ENCODE measurements around the gene KCNAB3.

The KCNAB3 gene

GRCh38 chr17:7897773-7898172 is 31.9 kb downstream of the KCNAB3 start:
- ATAC-seq = peak; percentile 74
- Mint-ChIP-seq H3K36me3 (ENCODE audit: low read depth) (peaks cover 65% of the 10 kb centered on the region), H3K9me3 (no peaks in the 10 kb centered on the region), H3K27ac (peak overlapping the region; percentile 81), H3K4me3 (no peak overlapping the region), H3K4me1 (peaks cover 12% of the 10 kb centered on the region), H3K27me3 (no peaks in the 10 kb centered on the region)
- DNase-seq = no peak

GRCh38 chr17:7897090-7897489 is 32.6 kb downstream of the KCNAB3 start:
- Mint-ChIP-seq H3K4me1 (peaks cover 12% of the 10 kb centered on the region), H3K36me3 (ENCODE audit: low read depth) (peaks cover 61% of the 10 kb centered on the region), H3K9me3 (no peaks in the 10 kb centered on the region), H3K27me3 (no peaks in the 10 kb centered on the region), H3K27ac (peak overlapping the region; percentile 81), H3K4me3 (no peak overlapping the region)
- ATAC-seq = no peak
- no peak for DNase-seq

GRCh38 chr17:7894866-7895265 is 34.8 kb downstream of the KCNAB3 start:
- ATAC-seq = no peak
- Mint-ChIP-seq H3K27ac (no peak overlapping the region), H3K4me1 (peaks cover 16% of the 10 kb centered on the region), H3K4me3 (no peak overlapping the region), H3K36me3 (ENCODE audit: low read depth) (peaks cover 62% of the 10 kb centered on the region), H3K9me3 (no peaks in the 10 kb centered on the region), H3K27me3 (no peaks in the 10 kb centered on the region)
- no peak for DNase-seq

GRCh38 chr17:7894226-7894625 is 35.4 kb downstream of the KCNAB3 start:
- Mint-ChIP-seq H3K4me3 (no peak overlapping the region), H3K9me3 (no peaks in the 10 kb centered on the region), H3K36me3 (ENCODE audit: low read depth) (peaks cover 60% of the 10 kb centered on the region), H3K27ac (no peak overlapping the region), H3K4me1 (peaks cover 16% of the 10 kb centered on the region), H3K27me3 (no peaks in the 10 kb centered on the region)
- ATAC-seq (no peak), DNase-seq (no peak)

- Mint-ChIP-seq H3K4me1 (peaks cover 16% of the 10 kb centered on the region), H3K9me3 (no peaks in the 10 kb centered on the region), H3K4me3 (no peak overlapping the region), H3K36me3 (ENCODE audit: low read depth) (peaks cover 55% of the 10 kb centered on the region), H3K27ac (no peak overlapping the region), H3K27me3 (no peaks in the 10 kb centered on the region)
- DNase-seq = no peak
- ATAC-seq = no peak
Measured at GRCh38 chr17:7893187-7893880, 36.3 kb downstream of the KCNAB3 start.

GRCh38 chr17:7889166-7889955 is 40.3 kb downstream of the KCNAB3 start:
- Mint-ChIP-seq H3K4me3 (no peak overlapping the region), H3K36me3 (ENCODE audit: low read depth) (peaks cover 32% of the 10 kb centered on the region), H3K9me3 (no peaks in the 10 kb centered on the region), H3K27ac (no peak overlapping the region), H3K4me1 (peaks cover 10% of the 10 kb centered on the region), H3K27me3 (no peaks in the 10 kb centered on the region)
- peak; percentile 58 for DNase-seq
- ATAC-seq = no peak

- H3K9me3 Mint-ChIP-seq = no peaks in the 10 kb centered on the region
- peaks cover 10% of the 10 kb centered on the region for H3K4me1 Mint-ChIP-seq
- H3K36me3 Mint-ChIP-seq (ENCODE audit: low read depth) = peaks cover 27% of the 10 kb centered on the region
- no peaks in the 10 kb centered on the region for H3K27me3 Mint-ChIP-seq
- no peak within 1 kb of the TSS for H3K4me3 Mint-ChIP-seq
- H3K27ac Mint-ChIP-seq = no peak within 1 kb of the TSS
- DNase-seq (peak; percentile 65), ATAC-seq (peak; percentile 25)
Measured at GRCh38 chr17:7888184-7888920, 41.3 kb downstream of the KCNAB3 start, which contains the start of gene CHD3. Gene CHD3, plus strand, starts transcription at chr17:7888789. Its CDS starts 212 bp downstream, at chr17:7889001.

- no peak overlapping the region for H3K27ac Mint-ChIP-seq
Measured at GRCh38 chr17:7887482-7888183, 42.0 kb downstream of the KCNAB3 start.

GRCh38 chr17:7887038-7887481 is 42.6 kb downstream of the KCNAB3 start:
- no peak for ATAC-seq
- Mint-ChIP-seq H3K9me3 (no peaks in the 10 kb centered on the region), H3K36me3 (ENCODE audit: low read depth) (peaks cover 26% of the 10 kb centered on the region), H3K4me1 (peaks cover 10% of the 10 kb centered on the region), H3K4me3 (no peak overlapping the region), H3K27me3 (no peaks in the 10 kb centered on the region), H3K27ac (no peak overlapping the region)
- DNase-seq = no peak

More at GRCh38 chr17:7887482-7888183, 42.0 kb downstream of the KCNAB3 start:
- Mint-ChIP-seq H3K4me1 (peaks cover 10% of the 10 kb centered on the region), H3K27me3 (no peaks in the 10 kb centered on the region), H3K36me3 (ENCODE audit: low read depth) (peaks cover 27% of the 10 kb centered on the region), H3K9me3 (no peaks in the 10 kb centered on the region), H3K4me3 (no peak overlapping the region)
- DNase-seq (peak; percentile 85), ATAC-seq (peak; percentile 76)

- Mint-ChIP-seq H3K27me3 (no peaks in the 10 kb centered on the region), H3K4me1 (peaks cover 10% of the 10 kb centered on the region), H3K36me3 (ENCODE audit: low read depth) (peaks cover 22% of the 10 kb centered on the region), H3K27ac (no peak overlapping the region), H3K4me3 (no peak overlapping the region), H3K9me3 (no peaks in the 10 kb centered on the region)
- DNase-seq (peak; percentile 69), ATAC-seq (peak; percentile 6)
Measured at GRCh38 chr17:7886227-7887037, 43.2 kb downstream of the KCNAB3 start.

GRCh38 chr17:7885367-7886226 is 44.1 kb downstream of the KCNAB3 start:
- Mint-ChIP-seq H3K4me3 (no peak overlapping the region), H3K36me3 (ENCODE audit: low read depth) (peaks cover 15% of the 10 kb centered on the region), H3K4me1 (peaks cover 10% of the 10 kb centered on the region), H3K27me3 (no peaks in the 10 kb centered on the region), H3K9me3 (no peaks in the 10 kb centered on the region), H3K27ac (no peak overlapping the region)
- ATAC-seq = peak; percentile 16
- peak; percentile 63 for DNase-seq

- Mint-ChIP-seq H3K36me3 (ENCODE audit: low read depth) (peaks cover 7% of the 10 kb centered on the region), H3K4me3 (peak overlapping the region; percentile 69), H3K4me1 (peaks cover 6% of the 10 kb centered on the region), H3K27me3 (no peaks in the 10 kb centered on the region), H3K9me3 (no peaks in the 10 kb centered on the region), H3K27ac (peak overlapping the region; percentile 47)
- DNase-seq (peak; percentile 29), ATAC-seq (no peak)
Measured at GRCh38 chr17:7884581-7885366, 44.9 kb downstream of the KCNAB3 start.

All from activated naive CD8-positive, alpha-beta T cell treated with anti-CD3 and anti-CD28 coated beads, Interleukin-2, amount 50 U/mL, for 24 hours (primary cell).